Heart left ventricle (tissue), 16 donors: ENCODE results near the gene VWA8. TPM values are rescaled to one million over a fixed set of nuclear protein-coding genes. Genes with fewer than 3 reads are reported as not detected.
A peak's percentile ranks its signal among the peaks of the same experiment; 100 is the strongest.

Experiments
- ATAC-seq, 4 donors: fragments of 200-7000 bp; cut with Tn5 transposase; one replicate each; pipeline ENCODE4 v1.9.1; 2020 to 2022; ENCODE audit warnings: moderate library complexity in 4 of 4, mild to moderate bottlenecking in 3 of 4, moderate number of reproducible peaks in 1 of 4
- DNase-seq, 5 donors: peaks; one replicate each; pipeline ENCODE4 v3.0.0-alpha.2; 2020
- H3K27ac ChIP-seq, 12 donors: fragments of 200-600 bp; sonication (generic) in 4 of 12; one replicate each; pipeline versions ENCODE4 v1.5.0 to v1.8.0; 2016 to 2022; ENCODE audit warnings: mild to moderate bottlenecking in 2 of 12
- H3K27me3 ChIP-seq, 9 donors: fragments of 200-600 bp; sonication (generic) in 2 of 9; one replicate each; pipeline versions ENCODE4 v1.5.1 to v1.8.0; 2016 to 2022; ENCODE audit warnings: mild to moderate bottlenecking in 3 of 9
- H3K36me3 ChIP-seq, 9 donors: fragments of 200-600 bp; sonication (generic) in 2 of 9; one replicate each; pipeline versions ENCODE4 v1.5.0 to v1.8.0; 2018 to 2022; ENCODE audit warnings: mild to moderate bottlenecking in 2 of 9
- H3K4me1 ChIP-seq, 12 donors: fragments of 200-600 bp; sonication (generic) in 4 of 12; one replicate each; pipeline versions ENCODE4 v1.5.0 to v1.8.0; 2016 to 2022; ENCODE audit warnings: mild to moderate bottlenecking in 3 of 12
- H3K4me3 ChIP-seq, 12 donors: fragments of 200-600 bp; sonication (generic) in 4 of 12; one replicate each; pipeline versions ENCODE4 v1.5.0 to v1.8.0; 2017 to 2022; ENCODE audit warnings: mild to moderate bottlenecking in 9 of 12, moderate library complexity in 4 of 12
- H3K9me3 ChIP-seq, 12 donors: fragments of 200-600 bp; sonication (generic) in 4 of 12; one replicate each; pipeline versions ENCODE4 v1.5.0 to v1.8.0; 2016 to 2022; ENCODE audit warnings: mild to moderate bottlenecking in 1 of 12
- CTCF ChIP-seq, 12 donors: fragments of 200-600 bp; sonication (generic) in 4 of 12; IDR thresholded peaks; one replicate each; pipeline versions ENCODE4 v1.5.0 to v1.8.0; 2018 to 2022; ENCODE audit warnings: antibody characterized with exemption in 12 of 12, mild to moderate bottlenecking in 5 of 12
- POLR2A ChIP-seq, 2 donors: fragments of 450-650 bp; IDR thresholded peaks; one replicate each; pipeline ENCODE4 v1.6.1; 2017; ENCODE audit warnings: antibody characterized with exemption in 2 of 2, mild to moderate bottlenecking in 2 of 2, moderate library complexity in 2 of 2
- WGBS, 4 donors: extraction: QIAGEN DNeasy Blood & Tissue Kit in 2 of 4; methylation state at CpG; one replicate each; pipeline versions ENCODE4 v1.1.5 to v1.1.7; 2013 to 2018; 5-methylcytosine and 5-hydroxymethylcytosine counted together
- intact Hi-C, 10 donors: fragments of 100-400 bp; cut with DNase I; formaldehyde crosslinking; loops; one replicate each; pipeline versions ENCODE4 v1.11.1 to v1.14.2; 2022
- polyA plus RNA-seq, 2 donors: library from polyadenylated mRNA; stranded (reverse); fragments of 200-250 nt; gene quantifications; one replicate each; pipeline ENCODE4 v1.2.3, GENCODE V29; 2013
- total RNA-seq, 9 donors: library from RNA; depleted of rRNA in 2 of 9; stranded (reverse); fragments of >200 nt in 2 of 9; fragmentation: NEBNext Ultra II Directional in 3 of 9; extraction: Animal tissue kit (Norgen Biotek cat#: 25700) in 3 of 9; gene quantifications; one replicate each; pipeline versions ENCODE4 v1.1.0 to v1.2.4, GENCODE V29; 2016 to 2023
- donor health status: ischemic (EF 13 %, LVEDD 7.1; RV severe dilation, severe dysfunction).
- donor health status: healthy with polysubstance abuse.
- donor health status: DM: no; HTN: yes; CAD: no.
- donor health status: DM: no; HTN: no; CAD: no.
- donor health status: ischemic (EF 25% LVEDD 6.9; RV normal size, moderate dysfunction).
- donor health status: ischemic (EF 25% LVEDD 5.7; RV mildly dilated, moderate dysfunction).
- donor health status: healthy.
- donor health status: DM: yes; HTN: yes; CAD: no.
- donor health status: ischemic (EF 35%, LVEDD 5.7; RV mildly dilated, moderate dysfunction).
- donor health status: nonischemic (EF 11% LVEDD 7.7; RV severe dilation, severe dysfunction).
- donor health status: DM: yes; HTN: yes; CAD: no.
- donor health status: PGD.
- donor health status: ischemic (EF 29% LVEDD 5.4; RV normal size, mild dysfunction).
- donor health status: nonischemic (EF 23%, LVEDD 6.1; RV moderate dilation, normal function).

The VWA8 gene
- total and polyA plus RNA-seq, 11 donors = 12.1 to 64.1 (median 41.8) TPM

- WGBS, 4 donors = 95 to 98% (median 96%) methylated on average over 1 of the region's 1 CpG
- DNase-seq (no peak), ATAC-seq (no peak)
- TF ChIP-seq POLR2A (IDR thresholded peaks at IDR 0.05) = no peak
- TF ChIP-seq CTCF (IDR thresholded peaks at IDR 0.05) = no peak
- no peaks in the 10 kb centered on the region for H3K9me3 ChIP-seq
- H3K27ac ChIP-seq = no peak overlapping the region
- no peak overlapping the region for H3K4me3 ChIP-seq
- intact Hi-C loops = no loop called here
- H3K36me3 ChIP-seq = peaks cover 0 to 14% (median 2%) of the 10 kb centered on the region in 9 donors
- H3K27me3 ChIP-seq = no peaks in the 10 kb centered on the region
- H3K4me1 ChIP-seq = peaks cover 2 to 45% (median 29%) of the 10 kb centered on the region in 12 donors
These were observed 261.1 kb downstream of the VWA8 start for GRCh38 chr13:41699759-41700158.

GRCh38 chr13:41697578-41697977 lies 263.3 kb downstream of the VWA8 start:
- Histone ChIP-seq H3K9me3 (no peaks in the 10 kb centered on the region), H3K27ac (no peak overlapping the region), H3K27me3 (no peaks in the 10 kb centered on the region), H3K36me3 (peaks cover 0 to 16% (median 2%) of the 10 kb centered on the region in 9 donors), H3K4me3 (no peak overlapping the region), H3K4me1 (peaks cover 2 to 54% (median 36%) of the 10 kb centered on the region in 12 donors)
- 89 to 96% (median 95%) methylated on average over 6 of the region's 6 CpGs for WGBS, 4 donors
- TF ChIP-seq POLR2A (IDR thresholded peaks at IDR 0.05) (no peak), CTCF (IDR thresholded peaks at IDR 0.05) (no peak)
- DNase-seq (no peak), ATAC-seq (no peak)
- intact Hi-C loops = no loop called here

DNA sequence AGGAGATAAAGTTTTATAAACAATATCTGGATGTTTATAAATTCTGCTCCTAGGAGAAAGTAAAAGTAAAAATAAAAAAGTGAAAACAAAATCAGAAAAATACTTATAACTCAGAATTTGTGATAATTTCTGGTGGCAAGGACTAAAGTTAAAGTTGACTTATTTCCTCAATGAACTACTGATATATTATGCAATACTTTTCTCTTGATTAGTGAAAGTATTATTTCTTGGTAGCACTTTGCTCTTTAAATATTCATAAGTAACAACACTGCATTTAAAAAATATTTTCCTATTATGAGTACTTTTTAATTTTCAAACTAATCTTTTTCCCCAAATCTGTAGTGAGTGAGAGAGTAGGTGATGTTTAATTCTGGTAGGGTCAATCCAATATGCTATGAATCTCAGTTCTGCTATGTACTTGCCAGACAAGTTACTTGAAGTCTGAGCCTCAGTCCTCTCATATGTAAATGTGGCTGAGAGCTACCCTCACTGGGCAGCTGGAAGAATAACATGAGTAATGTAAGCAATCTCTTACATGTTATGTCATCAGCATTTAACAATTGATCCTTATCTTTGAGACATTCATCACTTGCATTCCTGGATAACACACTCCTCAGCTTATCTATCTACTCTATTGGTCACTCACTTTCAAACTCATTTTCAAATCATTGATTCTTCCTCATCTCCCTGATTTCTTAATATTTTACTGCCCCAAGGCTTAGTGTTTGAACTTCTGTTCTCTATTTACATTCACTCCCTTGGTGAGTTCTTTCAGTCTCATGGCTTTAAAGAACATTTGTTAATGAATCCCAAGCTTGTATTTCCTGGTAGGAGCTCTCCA lies 264.5 kb downstream of the VWA8 start:
- DNase-seq (no peak), ATAC-seq (no peak)
- peak overlapping the region in 9 of 12 donors; percentile 12 to 81 (median 74) for H3K27ac ChIP-seq
- no peaks in the 10 kb centered on the region for H3K27me3 ChIP-seq
- peaks cover 0 to 47% (median 32%) of the 10 kb centered on the region in 12 donors for H3K4me1 ChIP-seq
- H3K9me3 ChIP-seq = no peaks in the 10 kb centered on the region
- intact Hi-C loops = no loop called here
- no peak for TF ChIP-seq POLR2A (IDR thresholded peaks at IDR 0.05)
- no peak for TF ChIP-seq CTCF (IDR thresholded peaks at IDR 0.05)
- H3K36me3 ChIP-seq = peaks cover 0 to 28% (median 2%) of the 10 kb centered on the region in 9 donors
- no peak overlapping the region for H3K4me3 ChIP-seq

GRCh38 chr13:41694545-41695301 lies 266.2 kb downstream of the VWA8 start:
- TF ChIP-seq POLR2A (IDR thresholded peaks at IDR 0.05) = no peak
- TF ChIP-seq CTCF (IDR thresholded peaks at IDR 0.05) = no peak
- Histone ChIP-seq H3K27me3 (no peaks in the 10 kb centered on the region), H3K9me3 (no peaks in the 10 kb centered on the region), H3K4me1 (peaks cover 0 to 31% (median 18%) of the 10 kb centered on the region in 12 donors), H3K36me3 (peaks cover 0 to 45% (median 11%) of the 10 kb centered on the region in 9 donors), H3K27ac (peak overlapping the region; percentile 6 to 81 (median 74)), H3K4me3 (peak overlapping the region in 5 of 12 donors; percentile 6 to 18 (median 13))
- ATAC-seq = peak; percentile 90 to 97 (median 96)
- 13 to 27% (median 20%) methylated on average over 5 of the region's 5 CpGs for WGBS, 4 donors
- DNase-seq = peak in 4 of 5 donors; percentile 70 to 77 (median 72)
- intact Hi-C loops = no loop called here
